ENCODE measurements around the gene ASB10. TPM values are rescaled to one million over a fixed set of nuclear protein-coding genes. Genes with fewer than 3 reads are reported as not detected.

Gene ASB10
- polyA plus RNA-seq, 3 donors, result not detected

DNA sequence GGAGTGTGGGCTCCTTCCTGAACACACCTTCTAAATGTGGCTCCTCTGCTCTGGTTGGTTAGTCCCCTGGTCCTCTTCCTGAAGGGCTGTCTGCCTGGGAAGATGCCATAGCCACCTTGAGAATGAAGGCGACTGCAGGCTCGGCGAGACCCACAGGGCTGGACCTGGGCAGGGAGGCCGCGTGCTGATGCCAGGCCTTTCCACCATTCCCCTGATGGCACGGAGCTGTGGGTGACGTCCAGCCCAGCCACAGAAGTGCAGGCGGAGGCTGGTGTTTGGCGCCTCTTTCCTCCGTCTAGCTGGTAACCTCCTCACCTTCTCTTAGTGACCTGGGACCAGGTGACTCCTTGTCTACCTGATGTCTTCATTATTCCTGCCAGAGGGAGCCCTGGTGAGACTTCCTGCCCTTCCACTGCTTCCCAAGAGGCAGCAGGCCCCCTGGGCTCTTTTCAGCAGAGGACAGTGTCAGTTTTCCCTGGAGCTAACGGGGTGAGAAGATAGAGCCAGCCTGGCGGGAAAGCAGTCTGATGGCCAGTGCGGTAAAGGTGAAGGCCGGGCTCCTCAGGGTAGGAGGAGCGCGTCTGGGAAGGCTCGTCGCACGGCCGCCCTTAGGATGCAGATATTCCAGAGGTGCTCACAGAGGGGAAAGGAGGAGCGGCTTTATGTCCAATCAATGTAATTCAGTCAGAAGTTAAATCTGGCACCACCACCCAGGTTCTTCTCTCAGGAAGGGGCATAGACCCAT is 54.4 kb downstream of the ASB10 start:
- Mint-ChIP-seq H3K4me1 (no peaks in the 10 kb centered on the region), H3K9me3 (no peaks in the 10 kb centered on the region), H3K4me3 (no peak overlapping the region), H3K27me3 (ENCODE audit: low read depth in 3 of 3) (peaks cover 0 to 2% (median 2%) of the 10 kb centered on the region in 3 donors), H3K36me3 (peaks cover 64 to 72% of the 10 kb centered on the region in 2 donors), H3K27ac (no peak overlapping the region)
- WGBS (ENCODE audit: insufficient coverage), result 98% methylated on average over 19 of the region's 21 CpGs
- peaks cover 51 to 95% of the 10 kb centered on the region in 2 donors for H3K36me3 ChIP-seq (replicated peaks in 1 of 2; ENCODE audit: control insufficient read depth in 1 of 2, insufficient read depth in 2 of 2, low read length in 2 of 2)
- H3K9me3 ChIP-seq (replicated peaks in 1 of 2; ENCODE audit: control insufficient read depth in 1 of 2, insufficient read depth in 1 of 2, low read length in 2 of 2), result no peaks in the 10 kb centered on the region
- intact Hi-C loops (cut with micrococcal nuclease), result no loop called here
- H3K9ac ChIP-seq (ENCODE audit: insufficient read depth, low read length, poor library complexity, severe bottlenecking), result no peak overlapping the region
- peaks cover 24% of the 10 kb centered on the region for H4K20me1 ChIP-seq (ENCODE audit: insufficient read depth, low read length)
- H3K4me3 ChIP-seq (replicated peaks in 1 of 3; ENCODE audit: low read depth in 2 of 3, low read length in 3 of 3), result no peak overlapping the region
- no peaks in the 10 kb centered on the region for H3K79me2 ChIP-seq (ENCODE audit: insufficient read depth, low read length)
- no peak for DNase-seq
- no peak overlapping the region for H3K27ac ChIP-seq (ENCODE audit: low read depth in 1 of 2, low read length in 2 of 2)
- no peak overlapping the region for H2AFZ ChIP-seq (ENCODE audit: insufficient read depth, low read depth, low read length, poor library complexity, severe bottlenecking)
- H3K27me3 ChIP-seq (ENCODE audit: control insufficient read depth in 2 of 2, insufficient read depth in 2 of 2, low read length in 2 of 2), result no peaks in the 10 kb centered on the region
- no peak overlapping the region for H3K4me2 ChIP-seq (replicated peaks; ENCODE audit: extremely low read depth, low read length, poor library complexity, severe bottlenecking)
- TF ChIP-seq, protein P1, sequence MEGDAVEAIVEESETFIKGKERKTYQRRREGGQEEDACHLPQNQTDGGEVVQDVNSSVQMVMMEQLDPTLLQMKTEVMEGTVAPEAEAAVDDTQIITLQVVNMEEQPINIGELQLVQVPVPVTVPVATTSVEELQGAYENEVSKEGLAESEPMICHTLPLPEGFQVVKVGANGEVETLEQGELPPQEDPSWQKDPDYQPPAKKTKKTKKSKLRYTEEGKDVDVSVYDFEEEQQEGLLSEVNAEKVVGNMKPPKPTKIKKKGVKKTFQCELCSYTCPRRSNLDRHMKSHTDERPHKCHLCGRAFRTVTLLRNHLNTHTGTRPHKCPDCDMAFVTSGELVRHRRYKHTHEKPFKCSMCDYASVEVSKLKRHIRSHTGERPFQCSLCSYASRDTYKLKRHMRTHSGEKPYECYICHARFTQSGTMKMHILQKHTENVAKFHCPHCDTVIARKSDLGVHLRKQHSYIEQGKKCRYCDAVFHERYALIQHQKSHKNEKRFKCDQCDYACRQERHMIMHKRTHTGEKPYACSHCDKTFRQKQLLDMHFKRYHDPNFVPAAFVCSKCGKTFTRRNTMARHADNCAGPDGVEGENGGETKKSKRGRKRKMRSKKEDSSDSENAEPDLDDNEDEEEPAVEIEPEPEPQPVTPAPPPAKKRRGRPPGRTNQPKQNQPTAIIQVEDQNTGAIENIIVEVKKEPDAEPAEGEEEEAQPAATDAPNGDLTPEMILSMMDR (IDR thresholded peaks at IDR 0.05), result no peak
- no peaks in the 10 kb centered on the region for H3K4me1 ChIP-seq (ENCODE audit: control insufficient read depth in 1 of 2, insufficient read depth in 2 of 2, low read length in 2 of 2)

DNA sequence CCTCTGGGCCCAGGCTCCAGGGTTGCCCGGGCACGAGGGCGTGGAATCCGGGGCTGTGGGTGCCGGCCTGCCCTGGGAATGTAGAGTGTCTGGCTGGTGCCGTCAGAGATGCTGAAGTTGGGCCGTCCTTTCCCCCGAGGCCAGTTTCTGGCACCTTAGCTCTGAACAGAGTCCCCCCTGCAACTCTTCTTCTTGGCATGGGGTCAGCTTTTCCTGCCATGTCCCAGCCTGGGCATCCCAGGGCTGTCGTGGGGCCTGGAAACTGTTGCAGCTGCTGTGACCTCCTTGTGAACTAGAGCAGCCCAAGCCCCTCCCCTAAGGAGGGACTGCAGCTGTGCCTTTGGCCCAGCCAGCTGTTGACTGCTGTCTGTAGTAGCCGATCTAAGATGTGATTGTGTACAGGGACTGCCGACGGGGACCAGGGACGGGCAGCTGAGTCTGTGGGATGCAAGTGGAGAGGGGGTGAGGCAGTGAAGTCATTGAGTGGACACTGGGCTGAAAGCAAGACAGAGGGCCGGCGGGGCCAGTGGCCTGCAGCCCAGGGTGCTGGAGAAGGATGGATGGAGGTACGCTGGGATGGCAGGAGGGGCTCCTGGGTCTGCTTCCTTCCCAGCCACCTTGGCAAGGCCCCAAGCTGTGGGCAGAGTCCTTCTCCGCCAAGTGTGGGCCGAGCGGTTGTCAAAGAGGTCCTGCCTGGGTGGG is 55.3 kb downstream of the ASB10 start:
- no peaks in the 10 kb centered on the region for H3K27me3 ChIP-seq (ENCODE audit: control insufficient read depth in 2 of 2, insufficient read depth in 2 of 2, low read length in 2 of 2)
- TF ChIP-seq, protein P1 (IDR thresholded peaks at IDR 0.05), result no peak
- H4K20me1 ChIP-seq (ENCODE audit: insufficient read depth, low read length), result peaks cover 33% of the 10 kb centered on the region
- no peaks in the 10 kb centered on the region for H3K9me3 Mint-ChIP-seq
- no peak overlapping the region for H3K27ac ChIP-seq (ENCODE audit: low read depth in 1 of 2, low read length in 2 of 2)
- no peak overlapping the region for H3K9ac ChIP-seq (ENCODE audit: insufficient read depth, low read length, poor library complexity, severe bottlenecking)
- H3K27ac Mint-ChIP-seq, result no peak overlapping the region
- peaks cover 68 to 77% of the 10 kb centered on the region in 2 donors for H3K36me3 Mint-ChIP-seq
- no peak overlapping the region for H3K4me3 Mint-ChIP-seq
- H3K4me3 ChIP-seq (replicated peaks in 1 of 3; ENCODE audit: low read depth in 2 of 3, low read length in 3 of 3), result no peak overlapping the region
- no peaks in the 10 kb centered on the region for H3K79me2 ChIP-seq (ENCODE audit: insufficient read depth, low read length)
- no peak for DNase-seq
- H3K27me3 Mint-ChIP-seq (ENCODE audit: low read depth in 3 of 3), result peaks cover 0 to 2% (median 0%) of the 10 kb centered on the region in 3 donors
- H3K36me3 ChIP-seq (replicated peaks in 1 of 2; ENCODE audit: control insufficient read depth in 1 of 2, insufficient read depth in 2 of 2, low read length in 2 of 2), result peaks cover 51 to 96% of the 10 kb centered on the region in 2 donors
- H3K4me2 ChIP-seq (replicated peaks; ENCODE audit: extremely low read depth, low read length, poor library complexity, severe bottlenecking), result no peak overlapping the region
- H3K4me1 ChIP-seq (ENCODE audit: control insufficient read depth in 1 of 2, insufficient read depth in 2 of 2, low read length in 2 of 2), result no peaks in the 10 kb centered on the region
- no peaks in the 10 kb centered on the region for H3K9me3 ChIP-seq (replicated peaks in 1 of 2; ENCODE audit: control insufficient read depth in 1 of 2, insufficient read depth in 1 of 2, low read length in 2 of 2)
- WGBS (ENCODE audit: insufficient coverage), result 99% methylated on average over 19 of the region's 19 CpGs
- H2AFZ ChIP-seq (ENCODE audit: insufficient read depth, low read depth, low read length, poor library complexity, severe bottlenecking), result no peak overlapping the region
- intact Hi-C loops (cut with micrococcal nuclease), result no loop called here
- H3K4me1 Mint-ChIP-seq, result no peaks in the 10 kb centered on the region

All from CD14-positive monocyte (primary cell).